ENCODE data around the gene PRKN.

The PRKN gene

GRCh38 chr6:162109480-162110050 is 618.0 kb downstream of the PRKN start:
- H3K4me3 ChIP-seq (ENCODE audit: low read depth, low read length, poor library complexity, severe bottlenecking) = no peak overlapping the region
- no peaks in the 10 kb centered on the region for H3K9me3 ChIP-seq (ENCODE audit: low read length)
- no peaks in the 10 kb centered on the region for H4K20me1 ChIP-seq (ENCODE audit: insufficient read depth, low read length)
- no peaks in the 10 kb centered on the region for H3K36me3 ChIP-seq (ENCODE audit: insufficient read depth, low read length)
- no peaks in the 10 kb centered on the region for H3K9me2 ChIP-seq (ENCODE audit: low read depth, low read length)
- H2AFZ ChIP-seq (ENCODE audit: low read length) = no peak overlapping the region
- H3K9ac ChIP-seq (ENCODE audit: low read length) = no peak overlapping the region
- no peaks in the 10 kb centered on the region for H3K27me3 ChIP-seq (ENCODE audit: insufficient read depth, low read length)
- H3K4me2 ChIP-seq (ENCODE audit: low read length) = no peak overlapping the region
- H3F3A ChIP-seq (ENCODE audit: insufficient read depth, low read length) = no peaks in the 10 kb centered on the region
- no peaks in the 10 kb centered on the region for H3K4me1 ChIP-seq (ENCODE audit: insufficient read depth, low read length, severe bottlenecking)
- H3K27ac ChIP-seq (ENCODE audit: low read depth, low read length, poor library complexity, severe bottlenecking) = no peak overlapping the region
- TF ChIP-seq, protein P1, sequence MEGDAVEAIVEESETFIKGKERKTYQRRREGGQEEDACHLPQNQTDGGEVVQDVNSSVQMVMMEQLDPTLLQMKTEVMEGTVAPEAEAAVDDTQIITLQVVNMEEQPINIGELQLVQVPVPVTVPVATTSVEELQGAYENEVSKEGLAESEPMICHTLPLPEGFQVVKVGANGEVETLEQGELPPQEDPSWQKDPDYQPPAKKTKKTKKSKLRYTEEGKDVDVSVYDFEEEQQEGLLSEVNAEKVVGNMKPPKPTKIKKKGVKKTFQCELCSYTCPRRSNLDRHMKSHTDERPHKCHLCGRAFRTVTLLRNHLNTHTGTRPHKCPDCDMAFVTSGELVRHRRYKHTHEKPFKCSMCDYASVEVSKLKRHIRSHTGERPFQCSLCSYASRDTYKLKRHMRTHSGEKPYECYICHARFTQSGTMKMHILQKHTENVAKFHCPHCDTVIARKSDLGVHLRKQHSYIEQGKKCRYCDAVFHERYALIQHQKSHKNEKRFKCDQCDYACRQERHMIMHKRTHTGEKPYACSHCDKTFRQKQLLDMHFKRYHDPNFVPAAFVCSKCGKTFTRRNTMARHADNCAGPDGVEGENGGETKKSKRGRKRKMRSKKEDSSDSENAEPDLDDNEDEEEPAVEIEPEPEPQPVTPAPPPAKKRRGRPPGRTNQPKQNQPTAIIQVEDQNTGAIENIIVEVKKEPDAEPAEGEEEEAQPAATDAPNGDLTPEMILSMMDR (IDR thresholded peaks at IDR 0.05; ENCODE audit: low read length) = no peak
- no peak for TF ChIP-seq EZH2 (IDR thresholded peaks at IDR 0.05; ENCODE audit: borderline replicate concordance, low read length)
- H3K79me2 ChIP-seq (ENCODE audit: insufficient read depth, low read length) = no peaks in the 10 kb centered on the region

- no peaks in the 10 kb centered on the region for H3K27me3 ChIP-seq (ENCODE audit: insufficient read depth, low read length)
- H3K79me2 ChIP-seq (ENCODE audit: insufficient read depth, low read length) = no peaks in the 10 kb centered on the region
- no peak overlapping the region for H3K9ac ChIP-seq (ENCODE audit: low read length)
- no peak overlapping the region for H3K4me2 ChIP-seq (ENCODE audit: low read length)
- no peak overlapping the region for H2AFZ ChIP-seq (ENCODE audit: low read length)
- no peaks in the 10 kb centered on the region for H3K9me3 ChIP-seq (ENCODE audit: low read length)
- no peak overlapping the region for H3K4me3 ChIP-seq (ENCODE audit: low read depth, low read length, poor library complexity, severe bottlenecking)
- no peaks in the 10 kb centered on the region for H3K9me2 ChIP-seq (ENCODE audit: low read depth, low read length)
- no peak for TF ChIP-seq EZH2 (IDR thresholded peaks at IDR 0.05; ENCODE audit: borderline replicate concordance, low read length)
- TF ChIP-seq, protein P1 (IDR thresholded peaks at IDR 0.05; ENCODE audit: low read length) = no peak
- H4K20me1 ChIP-seq (ENCODE audit: insufficient read depth, low read length) = no peaks in the 10 kb centered on the region
- H3K27ac ChIP-seq (ENCODE audit: low read depth, low read length, poor library complexity, severe bottlenecking) = no peak overlapping the region
- no peaks in the 10 kb centered on the region for H3K4me1 ChIP-seq (ENCODE audit: insufficient read depth, low read length, severe bottlenecking)
- no peaks in the 10 kb centered on the region for H3K36me3 ChIP-seq (ENCODE audit: insufficient read depth, low read length)
- no peaks in the 10 kb centered on the region for H3F3A ChIP-seq (ENCODE audit: insufficient read depth, low read length)
Measured at GRCh38 chr6:162108041-162108440, 619.5 kb downstream of the PRKN start.

- no peaks in the 10 kb centered on the region for H3K9me3 ChIP-seq (ENCODE audit: low read length)
- no peak overlapping the region for H2AFZ ChIP-seq (ENCODE audit: low read length)
- no peak overlapping the region for H3K9ac ChIP-seq (ENCODE audit: low read length)
- H3K4me3 ChIP-seq (ENCODE audit: low read depth, low read length, poor library complexity, severe bottlenecking) = no peak overlapping the region
- TF ChIP-seq, protein P1 (IDR thresholded peaks at IDR 0.05; ENCODE audit: low read length) = no peak
- TF ChIP-seq EZH2 (IDR thresholded peaks at IDR 0.05; ENCODE audit: borderline replicate concordance, low read length) = no peak
- H3K79me2 ChIP-seq (ENCODE audit: insufficient read depth, low read length) = no peaks in the 10 kb centered on the region
- H3F3A ChIP-seq (ENCODE audit: insufficient read depth, low read length) = no peaks in the 10 kb centered on the region
- H3K9me2 ChIP-seq (ENCODE audit: low read depth, low read length) = no peaks in the 10 kb centered on the region
- H3K4me1 ChIP-seq (ENCODE audit: insufficient read depth, low read length, severe bottlenecking) = no peaks in the 10 kb centered on the region
- no peaks in the 10 kb centered on the region for H3K27me3 ChIP-seq (ENCODE audit: insufficient read depth, low read length)
- no peaks in the 10 kb centered on the region for H4K20me1 ChIP-seq (ENCODE audit: insufficient read depth, low read length)
- no peaks in the 10 kb centered on the region for H3K36me3 ChIP-seq (ENCODE audit: insufficient read depth, low read length)
- H3K4me2 ChIP-seq (ENCODE audit: low read length) = no peak overlapping the region
- no peak overlapping the region for H3K27ac ChIP-seq (ENCODE audit: low read depth, low read length, poor library complexity, severe bottlenecking)
Measured at GRCh38 chr6:162100096-162100495, 627.5 kb downstream of the PRKN start.

All from OCI-LY1 (cell line).